Fibroblast of skin of right quadriceps (primary cell): ENCODE results near the gene ZNF366.

ENCODE experiments used
- DNase-seq: peaks from one replicate; pipeline ENCODE4 v3.0.0-alpha.2; 2013

Gene ZNF366

GRCh38 chr5:72402381-72402890, 104.8 kb downstream of the ZNF366 start:
- DNase-seq, result no peak

GRCh38 chr5:72400950-72401349, 106.3 kb downstream of the ZNF366 start:
- no peak for DNase-seq

GRCh38 chr5:72397836-72398235, 109.4 kb downstream of the ZNF366 start:
- no peak for DNase-seq

GRCh38 chr5:72394688-72395087, 112.5 kb downstream of the ZNF366 start:
- no peak for DNase-seq

GRCh38 chr5:72393052-72393451, 114.2 kb downstream of the ZNF366 start:
- no peak for DNase-seq
